Ascending aorta (tissue), 2 donors: ENCODE measurements around the gene TYMP. TPM values are rescaled to one million over a fixed set of nuclear protein-coding genes. Genes with fewer than 3 reads are reported as not detected.

ENCODE experiments used
- DNase-seq, 2 donors: peaks; one replicate each; pipeline ENCODE4 v3.0.0-alpha.2; 2019; ENCODE audit warnings: low spot score in 2 of 2
- H3K27ac ChIP-seq, 2 donors: fragments of 200-600 bp; sonication (generic); one replicate each; pipeline ENCODE4 v1.5.1; 2016 to 2017; ENCODE audit warnings: mild to moderate bottlenecking in 1 of 2
- H3K27me3 ChIP-seq: fragments of 200-600 bp; sonication (generic); one replicate; pipeline ENCODE4 v1.5.1; 2017
- H3K36me3 ChIP-seq, 2 donors: fragments of 200-600 bp; sonication (generic); one replicate each; pipeline ENCODE4 v1.5.1; 2016
- H3K4me1 ChIP-seq, 2 donors: fragments of 200-600 bp; sonication (generic); one replicate each; pipeline ENCODE4 v1.5.1; 2016 to 2017; ENCODE audit warnings: mild to moderate bottlenecking in 1 of 2
- H3K4me3 ChIP-seq, 2 donors: fragments of 200-600 bp; sonication (generic); one replicate each; pipeline ENCODE4 v1.5.1; 2016 to 2017; ENCODE audit warnings: mild to moderate bottlenecking in 1 of 2
- H3K9me3 ChIP-seq, 2 donors: fragments of 200-600 bp; sonication (generic); one replicate each; pipeline ENCODE4 v1.5.1; 2016
- intact Hi-C: fragments of 100-400 bp; cut with DNase I; formaldehyde crosslinking; loops from one replicate; pipeline ENCODE4 v1.15.1; 2023
- total RNA-seq: library from RNA; depleted of rRNA; stranded (reverse); fragments of >200 nt; gene quantifications from one replicate; pipeline ENCODE4 v1.1.0, GENCODE V29; 2016
- TF ChIP-seq, protein P1 (sequence below), 3 experiments: fragments of 200-600 bp in 2 of 3; fragments of 450-650 bp in 1 of 3; sonication (generic) in 2 of 3; IDR thresholded peaks; one replicate each; pipeline ENCODE4 v1.5.1; 2016 to 2019; ENCODE audit warnings: antibody characterized with exemption in 3 of 3, mild to moderate bottlenecking in 1 of 3, moderate library complexity in 1 of 3

Gene TYMP
- total RNA-seq, 1 donor from 2014 or later = 150 TPM

DNA sequence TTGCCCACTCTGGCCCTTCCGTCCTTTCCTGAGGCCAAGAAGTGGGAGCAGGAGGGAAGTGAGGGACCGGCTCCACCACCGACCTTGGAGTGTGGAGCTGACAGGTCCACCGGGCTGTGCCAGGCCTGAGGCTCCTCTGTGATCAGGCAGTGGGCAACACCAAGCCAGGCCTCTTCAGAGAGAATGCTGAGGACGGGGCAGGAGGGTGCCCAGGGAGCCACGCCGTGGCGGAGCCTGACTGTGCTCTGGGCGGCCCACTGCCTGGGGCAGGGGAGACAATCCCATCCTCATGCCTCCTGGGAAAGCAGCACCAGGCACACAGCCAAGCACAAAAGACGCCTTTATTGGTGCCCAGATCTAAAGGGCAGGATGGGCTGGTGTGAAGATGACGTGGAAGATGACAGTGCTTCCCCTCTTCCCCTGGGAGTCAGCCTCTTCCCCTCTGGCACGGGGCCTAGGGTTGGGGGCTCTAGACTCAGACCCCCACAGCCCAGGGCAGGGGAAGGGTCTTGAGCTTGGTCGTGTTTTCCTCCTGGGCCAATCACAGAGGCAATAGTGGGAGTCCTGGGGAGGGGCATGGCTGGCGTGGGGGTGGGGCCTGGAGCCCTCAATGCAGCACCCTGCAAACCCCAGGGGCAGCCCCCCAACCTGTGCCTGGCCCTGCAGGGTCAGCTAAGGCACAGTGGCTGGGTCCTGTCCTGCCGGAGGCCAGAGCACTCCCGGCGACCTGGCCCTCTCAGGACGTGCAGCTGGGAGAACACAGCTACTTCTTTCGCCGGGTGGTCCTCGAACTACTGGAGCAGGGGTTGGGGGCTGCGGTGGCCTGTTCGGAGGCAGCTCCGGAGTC lies 27.0 kb downstream of the TYMP start:
- Histone ChIP-seq H3K27ac (no peak overlapping the region), H3K36me3 (peaks cover 30 to 33% of the 10 kb centered on the region in 2 donors), H3K4me1 (peaks cover 10 to 12% of the 10 kb centered on the region in 2 donors), H3K4me3 (no peak overlapping the region), H3K9me3 (no peaks in the 10 kb centered on the region), H3K27me3 (no peaks in the 10 kb centered on the region)
- TF ChIP-seq, protein P1, sequence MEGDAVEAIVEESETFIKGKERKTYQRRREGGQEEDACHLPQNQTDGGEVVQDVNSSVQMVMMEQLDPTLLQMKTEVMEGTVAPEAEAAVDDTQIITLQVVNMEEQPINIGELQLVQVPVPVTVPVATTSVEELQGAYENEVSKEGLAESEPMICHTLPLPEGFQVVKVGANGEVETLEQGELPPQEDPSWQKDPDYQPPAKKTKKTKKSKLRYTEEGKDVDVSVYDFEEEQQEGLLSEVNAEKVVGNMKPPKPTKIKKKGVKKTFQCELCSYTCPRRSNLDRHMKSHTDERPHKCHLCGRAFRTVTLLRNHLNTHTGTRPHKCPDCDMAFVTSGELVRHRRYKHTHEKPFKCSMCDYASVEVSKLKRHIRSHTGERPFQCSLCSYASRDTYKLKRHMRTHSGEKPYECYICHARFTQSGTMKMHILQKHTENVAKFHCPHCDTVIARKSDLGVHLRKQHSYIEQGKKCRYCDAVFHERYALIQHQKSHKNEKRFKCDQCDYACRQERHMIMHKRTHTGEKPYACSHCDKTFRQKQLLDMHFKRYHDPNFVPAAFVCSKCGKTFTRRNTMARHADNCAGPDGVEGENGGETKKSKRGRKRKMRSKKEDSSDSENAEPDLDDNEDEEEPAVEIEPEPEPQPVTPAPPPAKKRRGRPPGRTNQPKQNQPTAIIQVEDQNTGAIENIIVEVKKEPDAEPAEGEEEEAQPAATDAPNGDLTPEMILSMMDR (IDR thresholded peaks at IDR 0.05) = no peak
- intact Hi-C loops = loop anchor here (10.0 kb wide), 1 partner anchor 538 kb away; the partner anchor contains the start of gene PIM3
- DNase-seq = no peak

DNA sequence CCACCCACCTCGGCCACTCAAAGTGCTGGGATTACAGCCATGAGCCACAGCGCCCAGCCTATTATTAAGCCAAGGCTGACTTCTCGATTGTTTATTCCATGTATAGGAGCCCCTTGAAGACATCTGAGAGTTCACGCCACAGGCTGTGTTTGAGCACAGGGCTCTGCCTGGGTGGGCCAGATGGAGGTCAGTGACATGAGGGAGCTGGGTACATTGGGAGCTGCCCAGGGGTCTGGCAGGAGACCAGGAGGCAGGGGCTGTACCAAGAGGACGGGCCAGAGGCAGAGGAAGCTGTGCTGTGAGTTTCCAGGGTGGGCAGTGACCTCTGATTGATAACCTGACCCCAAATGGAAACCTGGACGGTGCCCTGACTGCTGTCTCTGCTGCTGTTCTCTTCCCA lies 27.7 kb downstream of the TYMP start:
- H3K27me3 ChIP-seq = no peaks in the 10 kb centered on the region
- TF ChIP-seq, protein P1 (IDR thresholded peaks at IDR 0.05) = no peak
- no peak for DNase-seq
- no peak overlapping the region for H3K27ac ChIP-seq
- intact Hi-C loops = loop anchor here (10.0 kb wide), 1 partner anchor 537 kb away; the partner anchor contains the start of gene PIM3
- H3K4me1 ChIP-seq = peaks cover 9 to 12% of the 10 kb centered on the region in 2 donors
- peaks cover 30 to 33% of the 10 kb centered on the region in 2 donors for H3K36me3 ChIP-seq
- no peaks in the 10 kb centered on the region for H3K9me3 ChIP-seq
- no peak overlapping the region for H3K4me3 ChIP-seq

GRCh38 chr22:50500452-50500851 lies 29.4 kb downstream of the TYMP start:
- no peaks in the 10 kb centered on the region for H3K4me1 ChIP-seq
- no peak for DNase-seq
- H3K9me3 ChIP-seq = no peaks in the 10 kb centered on the region
- peaks cover 24 to 27% of the 10 kb centered on the region in 2 donors for H3K36me3 ChIP-seq
- no peaks in the 10 kb centered on the region for H3K27me3 ChIP-seq
- no peak overlapping the region for H3K27ac ChIP-seq
- H3K4me3 ChIP-seq = no peak overlapping the region
- intact Hi-C loops = loop anchor here (10.0 kb wide), 1 partner anchor 536 kb away; the partner anchor contains the start of gene PIM3
- TF ChIP-seq, protein P1 (IDR thresholded peaks at IDR 0.05) = no peak

- TF ChIP-seq, protein P1 (IDR thresholded peaks at IDR 0.05) = peak in 2 of 3 experiments; percentile 39 to 44
- no peaks in the 10 kb centered on the region for H3K27me3 ChIP-seq
- intact Hi-C loops = no loop called here
- no peak overlapping the region for H3K27ac ChIP-seq
- no peaks in the 10 kb centered on the region for H3K4me1 ChIP-seq
- H3K9me3 ChIP-seq = no peaks in the 10 kb centered on the region
- no peak overlapping the region for H3K4me3 ChIP-seq
- peaks cover 8 to 11% of the 10 kb centered on the region in 2 donors for H3K36me3 ChIP-seq
- DNase-seq = no peak
Measured at GRCh38 chr22:50498322-50498890, 31.4 kb downstream of the TYMP start.

DNA sequence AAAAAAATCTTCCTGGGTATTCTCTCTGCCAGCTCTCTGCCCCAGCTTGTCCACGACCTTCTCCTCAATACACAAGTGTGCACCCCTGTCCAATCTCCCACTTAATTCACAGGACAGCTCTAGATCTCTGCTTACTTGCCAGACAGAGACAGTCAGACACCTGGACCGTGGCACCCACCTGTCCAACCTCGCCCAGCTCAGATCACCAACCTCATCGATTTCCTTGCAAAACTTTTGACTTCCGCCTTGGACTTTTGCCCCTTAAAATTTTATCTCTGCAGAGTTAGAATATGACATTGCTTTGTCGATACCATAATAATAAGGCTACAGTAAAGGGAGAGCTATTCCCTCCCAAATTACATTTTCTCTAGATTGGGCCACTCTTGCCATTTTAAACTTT lies 32.7 kb downstream of the TYMP start:
- H3K36me3 ChIP-seq = no peaks in the 10 kb centered on the region
- no peaks in the 10 kb centered on the region for H3K4me1 ChIP-seq
- TF ChIP-seq, protein P1 (IDR thresholded peaks at IDR 0.05) = no peak
- intact Hi-C loops = no loop called here
- no peak for DNase-seq
- H3K9me3 ChIP-seq = no peaks in the 10 kb centered on the region
- H3K27me3 ChIP-seq = no peaks in the 10 kb centered on the region
- no peak overlapping the region for H3K27ac ChIP-seq
- no peak overlapping the region for H3K4me3 ChIP-seq
